Ovary (tissue), 9 donors: ENCODE data around the gene FMO4. TPM values are rescaled to one million over a fixed set of nuclear protein-coding genes. Genes with fewer than 3 reads are reported as not detected.
"Not testable (repeated sequence)": the region's sequence is repeated elsewhere in the genome, so short reads cannot be mapped to it uniquely, and the experiment has no call there.

Source experiments
- DNase-seq, 5 donors: peaks; one replicate each; pipeline ENCODE4 v3.0.0-alpha.2; 2019 to 2020
- H3K27ac ChIP-seq, 2 donors: fragments of 200-600 bp; one replicate each; pipeline versions ENCODE4 v1.5.1 to v1.8.0; 2019 to 2022
- H3K27me3 ChIP-seq: fragments of 200-600 bp; one replicate; pipeline ENCODE4 v1.8.0; 2022
- H3K36me3 ChIP-seq: fragments of 200-600 bp; sonication (generic); one replicate; pipeline ENCODE4 v1.5.1; 2019
- H3K4me1 ChIP-seq: one replicate; pipeline ENCODE4 v1.8.1; 2013; ENCODE audit warnings: mild to moderate bottlenecking, moderate library complexity; ENCODE audit not compliant: insufficient read depth
- H3K4me3 ChIP-seq: fragments of 200-600 bp; sonication (generic); one replicate; pipeline ENCODE4 v1.5.1; 2017
- H3K9me3 ChIP-seq, 2 donors: fragments of 200-600 bp in 1 of 2; sonication (generic) in 1 of 2; one replicate each; pipeline versions ENCODE4 v1.5.1 to v1.8.1; 2013 to 2019; ENCODE audit warnings: mild to moderate bottlenecking in 1 of 2, moderate library complexity in 1 of 2
- CTCF ChIP-seq, 3 donors: fragments of 450-650 bp in 2 of 3; fragments of 200-600 bp in 1 of 3; IDR thresholded peaks; one replicate each; pipeline versions ENCODE4 v1.5.1 to v1.8.0; 2016 to 2022; ENCODE audit warnings: antibody characterized with exemption in 3 of 3, mild to moderate bottlenecking in 1 of 3
- EP300 ChIP-seq: sonication (generic); formaldehyde crosslinking; IDR thresholded peaks from one replicate; pipeline ENCODE4 v1.6.1; 2017; ENCODE audit warnings: antibody characterized with exemption
- POLR2A ChIP-seq: fragments of 450-650 bp; IDR thresholded peaks from one replicate; pipeline ENCODE4 v1.6.1; 2017; ENCODE audit warnings: antibody characterized with exemption, mild to moderate bottlenecking, moderate library complexity
- WGBS, 3 donors: extraction: QIAGEN DNeasy Blood & Tissue Kit in 1 of 3; methylation state at CpG; one replicate each; pipeline versions ENCODE4 v1.1.5 to v1.1.7; 2013 to 2017; 5-methylcytosine and 5-hydroxymethylcytosine counted together
- intact Hi-C, 4 donors: fragments of 100-400 bp; cut with DNase I; formaldehyde crosslinking; loops; one replicate each; pipeline versions ENCODE4 v1.11.0 to v1.15.1; 2022 to 2023
- polyA plus RNA-seq, 2 donors: library from polyadenylated mRNA; stranded (reverse); fragments of 200-250 nt in 1 of 2; fragments of 350-450 nt in 1 of 2; fragmentation: Illumina TruSeq in 1 of 2; extraction: RNeasy Lipid Tissue Mini Kit (QIAGEN cat#74804) in 1 of 2; gene quantifications; one replicate each; pipeline ENCODE4 v1.2.3, GENCODE V29; 2013 to 2014
- total RNA-seq, 7 donors: library from RNA; depleted of rRNA in 2 of 7; stranded (reverse); fragments of >200 nt in 2 of 7; fragmentation: NEBNext Ultra II Directional in 3 of 7; extraction: Animal tissue kit (Norgen Biotek cat#: 25700) in 3 of 7; gene quantifications; one replicate each; pipeline versions ENCODE4 v1.1.0 to v1.2.4, GENCODE V29; 2016 to 2023
- donor health status: DM: no; HTN: no; CAD: no; lungs with moderate emphysema.
- donor health status: DM: no; HTN: no; CAD: no.
- donor health status: Bipolar disorder and iron deficiency.
- donor health status: DM: yes; HTN: yes; CAD: no.
- donor health status: DM: no; HTN: no; CAD: no.
- donor health status: DM: yes; HTN: yes; CAD: no.

The FMO4 gene
- total and polyA plus RNA-seq, 9 donors, result 1.9 to 8.0 (median 3.7) TPM

GRCh38 chr1:171334024-171334640, 20.1 kb downstream of the FMO4 start:
- Histone ChIP-seq H3K36me3 (no peaks in the 10 kb centered on the region), H3K4me1 (no peaks in the 10 kb centered on the region), H3K27ac (no peak overlapping the region), H3K4me3 (no peak overlapping the region), H3K27me3 (no peaks in the 10 kb centered on the region), H3K9me3 (no peaks in the 10 kb centered on the region)
- TF ChIP-seq EP300 (no peak), POLR2A (no peak), CTCF (IDR thresholded peaks at IDR 0.05) (no peak)
- WGBS, 3 donors, result 93 to 98% (median 96%) methylated on average over 1 of the region's 1 CpG
- intact Hi-C loops, result no loop called here
- no peak for DNase-seq

- intact Hi-C loops, result no loop called here
- Histone ChIP-seq H3K9me3 (no peaks in the 10 kb centered on the region), H3K36me3 (no peaks in the 10 kb centered on the region), H3K4me3 (no peak overlapping the region), H3K27me3 (no peaks in the 10 kb centered on the region), H3K27ac (no peak overlapping the region), H3K4me1 (no peaks in the 10 kb centered on the region)
- 16 to 38% (median 20%) methylated on average over 1 of the region's 1 CpG for WGBS, 3 donors
- TF ChIP-seq CTCF (IDR thresholded peaks at IDR 0.05), result no peak
- no peak for TF ChIP-seq POLR2A
- no peak for TF ChIP-seq EP300
- DNase-seq, result no peak
Measured at GRCh38 chr1:171335964-171336363, 22.0 kb downstream of the FMO4 start.

GRCh38 chr1:171339345-171339744, 25.4 kb downstream of the FMO4 start:
- H3K27me3 ChIP-seq, H3K27ac ChIP-seq, H3K36me3 ChIP-seq, DNase-seq, H3K4me1 ChIP-seq, H3K4me3 ChIP-seq, H3K9me3 ChIP-seq, intact Hi-C loops: not testable (repeated sequence)
- 82 to 89% (median 88%) methylated on average over 6 of the region's 6 CpGs for WGBS, 3 donors

- H3K4me3 ChIP-seq, result no peak overlapping the region
- DNase-seq, result no peak
- intact Hi-C loops, result no loop called here
- H3K4me1 ChIP-seq, result no peaks in the 10 kb centered on the region
- no peaks in the 10 kb centered on the region for H3K27me3 ChIP-seq
- no peak overlapping the region for H3K27ac ChIP-seq
- WGBS, 3 donors, result 75 to 84% (median 76%) methylated on average over 5 of the region's 5 CpGs
- TF ChIP-seq CTCF (IDR thresholded peaks at IDR 0.05) (no peak), EP300 (no peak), POLR2A (no peak)
- H3K9me3 ChIP-seq, result no peaks in the 10 kb centered on the region
- H3K36me3 ChIP-seq, result no peaks in the 10 kb centered on the region
Measured at GRCh38 chr1:171343727-171344472, 29.9 kb downstream of the FMO4 start.

GRCh38 chr1:171344473-171344820, 30.5 kb downstream of the FMO4 start:
- intact Hi-C loops, result no loop called here
- DNase-seq, result no peak
- WGBS, 3 donors, result 47 to 57% (median 57%) methylated on average over 6 of the region's 6 CpGs
- no peak for TF ChIP-seq EP300
- TF ChIP-seq CTCF (IDR thresholded peaks at IDR 0.05), result no peak
- TF ChIP-seq POLR2A, result no peak
- Histone ChIP-seq H3K9me3 (no peaks in the 10 kb centered on the region), H3K4me1 (no peaks in the 10 kb centered on the region), H3K36me3 (no peaks in the 10 kb centered on the region), H3K27ac (no peak overlapping the region), H3K4me3 (no peak overlapping the region), H3K27me3 (no peaks in the 10 kb centered on the region)
